Measurements from ENCODE around the gene CCR6.

The CCR6 gene

DNA sequence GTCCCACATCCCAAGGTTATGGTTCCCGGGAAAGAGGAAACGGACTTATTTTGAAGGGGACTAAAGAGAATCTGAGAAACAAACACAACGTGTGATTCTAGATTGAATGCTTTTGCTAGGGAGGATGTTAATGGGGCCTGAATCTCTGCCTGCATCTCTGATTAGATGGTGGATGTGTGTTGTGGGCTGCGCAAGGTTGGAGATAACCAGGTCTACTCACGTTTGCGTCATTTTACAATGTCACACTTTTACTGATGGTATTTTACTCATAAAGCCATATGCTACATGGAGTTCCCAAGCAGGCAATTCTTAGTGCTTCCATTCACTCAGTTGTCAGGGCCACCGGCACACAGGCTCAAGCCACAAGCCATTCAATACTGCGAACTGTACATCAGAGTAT is 23.2 kb upstream of the CCR6 start:
- no peak for DNase-seq

DNA sequence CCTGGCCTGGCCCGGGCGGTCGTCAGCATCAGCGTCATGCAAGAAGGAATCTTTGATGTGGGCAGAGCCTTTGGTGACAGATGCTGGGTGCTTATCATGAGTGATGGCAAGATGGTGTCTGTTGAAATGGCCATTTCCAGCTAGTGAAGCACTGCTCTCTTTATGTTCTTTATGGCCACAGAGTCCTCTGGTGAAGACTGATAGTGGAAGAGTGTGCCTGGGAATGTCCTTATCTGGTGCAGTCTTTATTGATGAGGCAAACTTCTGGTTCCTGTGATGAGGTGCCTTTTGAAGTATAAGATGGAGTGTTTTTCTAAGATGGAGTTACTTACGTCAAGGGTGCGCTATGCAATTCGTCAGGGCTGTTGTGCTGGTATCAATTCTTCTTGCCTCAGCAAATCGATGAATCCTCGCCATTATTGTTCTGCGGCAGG is 22.6 kb upstream of the CCR6 start:
- no peak for DNase-seq

DNA sequence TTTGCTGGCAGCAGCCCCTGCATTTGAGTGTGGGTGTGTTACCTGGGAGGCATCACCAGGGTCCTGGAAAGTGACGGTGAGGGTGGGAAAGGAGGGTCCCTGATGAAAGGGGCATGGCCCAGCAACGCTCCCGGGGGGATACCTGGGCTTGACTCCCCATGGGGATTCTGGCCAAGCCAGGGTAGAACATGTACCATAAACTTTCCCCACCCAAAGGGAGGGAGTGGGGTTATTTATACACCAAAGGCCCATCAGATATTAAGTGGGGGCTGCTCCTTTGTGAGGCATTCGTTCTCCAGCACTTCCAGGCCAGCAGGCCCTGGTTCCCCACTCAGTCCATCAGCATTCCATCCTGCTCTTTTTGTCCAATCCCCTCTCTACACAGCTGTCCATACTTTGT is 20.6 kb upstream of the CCR6 start:
- DNase-seq = no peak

DNA sequence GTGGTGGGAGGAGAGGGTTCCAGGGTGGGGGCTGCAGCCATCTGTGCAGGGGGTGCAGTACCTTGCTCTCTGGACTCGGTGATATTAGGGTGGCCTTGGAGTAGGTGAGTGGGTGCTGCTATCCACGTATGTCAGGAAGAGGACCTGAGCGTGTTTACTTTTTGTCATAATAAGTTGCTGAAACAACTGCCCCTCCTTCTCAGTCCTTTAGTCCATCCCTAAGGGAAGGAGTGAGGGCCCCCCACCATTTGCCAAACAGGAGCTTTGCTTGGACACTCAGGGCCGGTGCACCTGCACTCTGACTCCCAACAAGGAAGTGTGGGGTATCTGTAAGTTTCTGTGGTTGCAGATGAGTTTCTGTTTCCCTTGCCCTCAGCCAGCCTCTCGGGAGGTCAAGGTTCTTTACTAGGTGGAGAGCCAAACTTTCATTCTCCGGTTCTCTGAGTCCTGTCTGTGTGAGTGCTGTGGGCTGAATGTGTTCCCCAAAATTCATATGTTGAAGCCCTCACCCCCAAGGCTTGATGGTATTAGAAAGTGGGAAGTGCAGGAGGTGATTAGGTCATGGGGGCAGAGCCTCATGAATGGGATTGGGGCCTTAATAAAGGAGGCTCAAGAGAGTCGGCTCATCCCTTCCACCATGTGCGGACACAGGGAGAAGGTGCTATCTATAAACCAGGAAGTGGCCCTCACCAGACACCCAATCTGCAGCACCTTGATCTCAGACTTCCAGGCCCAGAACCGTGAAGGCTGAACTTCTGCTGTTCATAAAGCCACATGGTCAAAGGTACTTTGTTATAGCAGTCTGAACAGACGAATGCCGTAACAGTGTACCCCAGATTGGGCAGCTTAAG is 19.6 kb upstream of the CCR6 start:
- DNase-seq = no peak

DNA sequence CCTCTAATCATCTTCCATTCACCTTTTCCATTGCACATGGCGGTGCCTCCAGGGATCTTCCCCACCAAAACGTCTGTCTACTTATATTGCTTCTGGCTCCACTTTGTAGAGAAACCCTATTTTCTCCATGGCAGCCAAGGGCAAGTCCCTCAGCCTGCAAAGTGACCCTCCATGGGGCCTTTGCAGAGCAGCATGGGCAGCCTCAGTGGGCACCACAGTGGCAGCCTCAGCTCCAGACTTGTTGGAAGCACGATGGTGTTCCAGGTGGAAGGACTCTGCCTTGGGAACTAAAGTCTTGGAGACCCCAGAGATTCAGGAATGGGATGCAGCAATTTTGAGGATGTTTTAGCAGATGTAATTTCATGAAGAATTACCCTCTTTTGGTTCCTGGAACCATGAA is 18.5 kb upstream of the CCR6 start:
- DNase-seq = no peak

DNA sequence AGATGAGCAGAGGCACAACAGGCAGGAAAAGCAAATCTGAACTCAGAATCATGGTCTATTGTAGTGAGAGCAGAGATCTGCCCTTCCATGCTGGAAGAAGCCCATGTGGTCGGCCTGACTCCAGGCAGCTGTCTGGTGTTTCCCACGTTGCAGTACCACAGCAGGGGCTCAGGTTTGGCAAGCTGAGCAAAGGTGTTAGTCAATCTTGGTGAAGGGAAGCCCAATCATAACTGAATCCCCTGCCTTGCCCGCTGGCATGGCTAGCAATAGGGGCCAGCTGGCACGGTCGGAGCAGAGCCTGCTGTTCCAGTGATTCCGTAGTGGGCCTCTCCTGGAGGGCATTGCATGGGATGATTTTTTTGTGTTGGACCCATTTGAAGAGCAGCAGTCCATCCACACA is 17.8 kb upstream of the CCR6 start:
- no peak for DNase-seq

DNA sequence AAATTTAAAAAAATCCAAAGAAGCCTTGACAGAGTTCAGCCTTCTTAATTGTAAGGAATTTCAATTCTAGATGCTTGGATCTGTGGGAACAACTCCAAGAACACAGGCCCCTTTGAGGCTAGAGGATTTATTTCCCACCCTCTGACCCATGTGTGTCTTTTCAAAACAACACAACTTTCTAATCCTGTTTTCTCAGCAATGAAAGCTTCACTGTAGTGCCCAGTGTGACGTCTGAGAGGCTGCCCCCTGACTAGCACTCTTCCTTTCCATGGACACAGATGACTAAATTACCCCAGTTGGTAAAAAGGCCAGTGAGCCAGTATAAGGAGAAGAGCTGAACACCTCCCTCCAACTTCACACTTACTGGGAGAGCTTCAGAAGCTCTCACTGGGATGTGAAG is 16.5 kb upstream of the CCR6 start:
- DNase-seq = no peak

DNA sequence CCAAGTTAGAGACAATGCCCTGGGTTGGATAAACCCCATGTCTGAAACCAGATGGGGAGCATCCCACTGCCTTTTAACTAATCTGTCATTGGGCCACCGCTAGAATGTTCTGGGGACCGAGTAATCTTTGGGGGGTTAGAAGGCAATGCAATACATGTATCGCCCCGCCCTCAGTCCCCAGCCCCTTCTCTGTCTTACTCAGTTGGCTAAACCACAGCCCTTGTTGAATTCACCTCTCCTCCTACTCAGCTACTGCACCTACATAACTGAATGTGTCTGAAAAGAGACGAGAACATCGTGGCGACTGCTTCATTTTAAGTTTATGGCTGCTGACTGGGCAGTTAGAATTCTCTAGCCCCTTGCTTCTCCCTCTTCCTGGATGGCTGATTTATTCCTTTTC is 15.1 kb upstream of the CCR6 start:
- DNase-seq = no peak

DNA sequence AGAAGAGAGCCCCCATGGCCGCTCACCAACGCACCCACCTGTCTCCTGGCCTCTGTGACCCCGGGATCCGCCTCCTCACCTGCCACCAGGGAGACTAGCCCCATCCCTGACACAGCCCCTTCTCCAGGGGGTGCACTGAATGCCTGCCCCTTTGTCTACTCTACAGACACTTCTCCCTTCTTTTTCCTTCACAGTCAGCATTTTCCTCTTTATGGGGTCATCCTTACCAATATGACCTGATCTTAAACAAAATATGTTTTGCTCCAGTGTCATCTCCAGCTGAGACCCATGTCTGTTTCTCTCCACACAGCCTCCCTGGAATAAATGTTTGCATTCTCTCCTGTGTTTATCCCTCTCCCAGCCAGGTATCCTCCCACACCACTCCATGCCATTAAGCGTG is 14.6 kb upstream of the CCR6 start:
- DNase-seq = no peak

DNA sequence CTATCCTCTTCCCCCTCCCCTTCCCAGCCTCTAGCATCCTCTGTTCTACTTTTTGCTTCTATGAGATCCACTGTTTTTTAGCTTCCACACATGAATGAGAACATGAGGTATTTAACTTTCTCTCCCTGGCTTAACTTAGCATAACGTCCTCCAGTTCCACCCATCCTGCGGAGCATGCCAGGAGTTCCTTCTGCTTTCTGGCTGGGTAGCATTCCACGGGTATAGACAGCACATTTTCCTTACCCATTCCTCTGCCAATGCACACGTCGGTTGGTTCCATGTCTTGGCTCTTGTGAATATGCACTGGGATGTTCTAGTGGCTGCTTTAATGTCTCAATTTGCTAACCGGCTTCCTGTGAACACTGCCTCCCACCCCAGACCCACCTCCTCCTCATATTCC is 13.2 kb upstream of the CCR6 start:
- DNase-seq = no peak

DNA sequence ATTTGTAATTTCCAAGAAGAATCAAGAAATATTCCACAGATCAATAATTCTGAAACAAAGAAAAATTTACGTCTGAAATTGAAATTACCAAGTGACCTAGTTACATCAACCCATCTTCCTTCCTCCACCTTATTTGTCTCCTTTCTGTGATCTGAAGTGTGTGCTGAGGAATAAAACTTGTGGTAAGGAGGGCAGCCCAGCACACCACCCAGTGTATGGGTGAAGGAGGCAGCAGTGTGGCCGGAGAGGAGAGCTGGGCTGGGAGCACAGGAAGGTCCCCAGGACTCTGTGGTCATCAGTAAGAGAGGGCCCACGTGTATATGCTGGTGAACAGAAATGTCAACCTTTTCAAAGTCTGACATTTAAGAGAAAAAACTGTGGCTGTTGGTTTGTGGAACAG is 11.3 kb upstream of the CCR6 start:
- DNase-seq = no peak

DNA sequence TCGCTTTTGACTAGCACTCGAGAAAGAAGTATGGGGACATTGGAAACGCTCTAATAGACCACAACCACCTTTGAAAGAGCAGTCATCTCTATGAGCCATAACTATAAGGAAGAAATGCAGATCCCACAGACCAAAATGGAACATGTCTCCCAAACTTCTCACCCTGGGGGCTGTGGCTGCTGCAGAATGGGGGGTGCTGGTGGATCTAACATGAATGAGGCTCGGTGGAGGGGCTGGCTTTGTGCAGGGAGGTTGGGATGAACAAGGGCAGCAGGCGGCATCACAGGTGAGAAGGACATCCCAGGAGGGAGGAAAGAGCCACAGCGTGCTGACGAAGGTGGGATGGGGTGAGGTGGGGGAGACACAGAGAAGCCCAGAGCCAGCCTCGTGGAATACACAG is 10.5 kb upstream of the CCR6 start:
- DNase-seq = no peak

DNA sequence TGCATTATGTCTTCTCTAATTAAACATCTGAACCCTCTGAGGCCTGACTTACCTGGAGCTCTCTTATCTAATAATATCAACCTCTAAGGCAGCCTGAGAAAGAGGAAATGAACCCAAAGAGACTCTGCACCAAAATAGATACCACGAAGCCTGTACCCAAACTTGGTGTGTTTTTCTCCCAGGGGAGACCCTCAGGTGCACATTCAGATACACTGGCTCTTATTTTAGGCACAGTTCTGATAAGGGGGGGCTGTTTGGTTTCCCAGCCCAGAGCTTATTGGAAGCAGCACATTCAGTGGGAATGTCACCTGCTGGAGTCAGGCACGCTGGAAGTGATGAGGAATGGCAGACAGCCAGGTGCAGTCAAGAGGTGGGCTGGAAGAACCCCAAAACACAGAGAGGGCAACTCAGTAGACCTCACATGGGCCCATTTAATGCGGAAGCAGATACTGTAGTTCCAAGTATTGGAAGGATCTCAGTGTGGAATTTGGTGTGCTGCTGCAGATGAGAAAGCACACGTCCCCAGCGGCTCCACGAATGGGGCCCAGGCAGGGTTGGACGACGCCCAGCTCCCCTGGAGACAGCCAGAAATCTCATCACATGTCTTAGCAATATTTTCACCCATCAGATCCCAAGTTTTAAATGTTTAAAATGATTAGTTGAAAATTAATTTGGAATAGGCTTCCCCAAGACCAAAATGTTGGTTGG is 9.7 kb upstream of the CCR6 start:
- no peak for DNase-seq

DNA sequence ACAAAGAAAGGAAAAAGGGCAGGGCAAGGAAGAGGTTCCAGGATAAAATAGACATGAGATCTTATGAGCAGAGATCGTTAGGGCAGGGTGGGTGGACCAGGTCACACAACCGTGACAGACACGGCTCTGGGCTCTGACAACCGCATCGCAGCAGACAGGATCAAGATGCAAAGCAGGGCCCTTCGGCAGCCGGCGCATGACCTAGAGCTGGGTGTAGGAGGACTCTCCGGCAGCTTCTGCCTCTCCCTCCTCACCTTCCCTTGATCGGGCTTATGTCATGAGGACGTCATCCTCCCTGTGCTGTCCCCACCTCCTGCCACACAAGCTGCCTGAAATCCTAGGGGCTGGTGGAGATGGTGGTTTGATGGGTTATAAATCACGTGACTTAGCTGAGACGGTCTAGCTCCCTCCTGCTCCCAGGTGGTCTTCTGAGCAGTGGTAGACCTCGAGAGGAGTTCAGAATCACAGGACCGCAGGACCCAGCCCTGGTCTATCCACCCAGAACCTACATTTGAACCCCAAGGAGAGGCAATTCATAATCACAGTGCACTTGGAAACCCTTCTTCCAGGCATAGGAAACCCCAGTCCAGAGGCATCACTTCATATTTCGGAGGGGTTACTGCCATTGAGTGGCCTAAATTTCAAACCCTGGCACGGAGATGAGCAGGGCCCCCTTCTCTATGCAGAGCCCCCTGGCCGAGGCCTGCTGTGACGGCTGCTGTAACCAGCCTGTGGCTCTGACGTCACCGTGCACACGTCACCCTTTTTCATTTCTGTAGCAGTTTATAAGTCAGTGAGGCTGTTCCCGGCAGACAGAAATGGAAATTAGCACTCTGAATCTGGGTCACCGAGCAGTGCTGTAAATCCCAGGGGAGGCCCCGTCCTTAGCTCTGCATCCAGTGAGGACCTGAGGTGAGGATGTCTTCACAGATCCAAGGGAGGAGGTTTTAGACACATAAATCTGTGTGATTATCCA is 8.7 kb upstream of the CCR6 start:
- no peak for DNase-seq

DNA sequence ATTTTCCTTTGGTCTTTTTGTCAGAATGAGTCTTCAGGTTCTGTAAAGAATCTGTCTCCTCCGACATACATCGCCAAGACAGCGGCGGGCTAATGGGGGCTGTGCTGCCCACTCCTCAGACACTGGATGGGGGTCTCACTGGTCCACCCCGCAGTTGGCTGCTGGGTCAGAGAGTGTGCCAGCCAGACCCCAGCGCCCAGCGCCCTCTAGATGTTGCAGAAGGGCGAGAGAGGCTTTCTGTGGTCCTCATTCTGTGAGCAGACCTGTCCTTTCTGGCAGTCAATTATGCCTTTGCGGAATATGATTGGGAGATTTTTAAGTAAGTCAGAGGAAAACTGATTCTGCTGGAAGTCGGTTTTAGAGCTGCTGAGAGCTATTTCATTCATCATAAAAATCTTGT is 7.8 kb upstream of the CCR6 start:
- DNase-seq = no peak

DNA sequence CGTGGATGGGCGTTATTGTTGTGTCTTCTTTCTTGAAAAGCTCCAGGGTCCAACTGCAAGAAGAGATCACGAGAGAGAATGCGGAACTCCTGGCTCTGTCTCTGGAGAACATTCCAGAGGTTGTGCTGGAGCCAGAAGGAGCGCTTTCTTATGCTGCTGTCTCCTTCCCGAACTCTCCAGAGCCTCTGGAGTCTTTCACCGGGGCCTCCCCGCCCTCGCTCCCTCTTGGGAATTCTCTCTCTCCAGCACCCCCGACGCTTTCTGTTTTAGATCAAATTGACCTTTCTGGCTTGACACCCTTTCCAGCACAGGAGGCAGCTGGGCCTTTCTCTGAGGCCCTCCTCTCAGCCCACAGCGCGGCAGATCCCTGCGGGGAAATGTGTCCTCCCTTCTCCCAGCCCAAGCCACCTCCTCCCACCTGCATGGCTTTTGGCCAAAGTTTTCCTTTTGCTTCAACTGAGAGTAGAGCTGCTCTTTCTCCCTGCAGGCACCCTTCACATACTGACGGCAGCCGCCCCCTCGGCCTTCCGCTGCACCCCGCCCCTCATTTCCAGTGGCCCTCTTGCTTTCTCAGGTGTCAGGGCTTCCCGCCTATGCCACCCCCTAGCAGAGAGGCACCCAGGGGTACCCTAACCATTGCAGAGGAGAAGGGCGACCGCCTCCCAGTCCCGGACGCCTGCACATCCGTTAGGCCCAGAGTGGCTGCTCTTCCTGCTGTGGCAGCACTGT is 6.6 kb upstream of the CCR6 start:
- no peak for DNase-seq

DNA sequence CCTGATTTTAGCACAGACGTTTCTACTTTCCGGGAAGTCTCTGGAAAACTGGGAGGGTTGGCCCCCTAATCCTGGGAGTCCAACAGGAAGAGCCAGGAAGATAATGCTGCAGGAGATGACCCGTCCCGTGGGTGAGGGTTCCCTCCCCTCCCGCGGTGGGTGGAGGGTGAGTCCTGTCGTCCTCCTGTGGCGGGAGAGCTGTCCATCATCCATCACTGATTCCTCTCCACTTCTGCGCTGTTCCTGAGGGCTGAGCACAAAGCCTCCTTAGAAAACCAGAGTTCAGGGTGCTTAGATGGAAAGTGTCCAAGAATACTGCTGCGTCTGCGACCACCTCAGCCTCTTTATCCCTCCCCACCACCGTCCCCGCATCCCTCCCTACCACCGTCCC is 6.1 kb upstream of the CCR6 start:
- no peak for DNase-seq

DNA sequence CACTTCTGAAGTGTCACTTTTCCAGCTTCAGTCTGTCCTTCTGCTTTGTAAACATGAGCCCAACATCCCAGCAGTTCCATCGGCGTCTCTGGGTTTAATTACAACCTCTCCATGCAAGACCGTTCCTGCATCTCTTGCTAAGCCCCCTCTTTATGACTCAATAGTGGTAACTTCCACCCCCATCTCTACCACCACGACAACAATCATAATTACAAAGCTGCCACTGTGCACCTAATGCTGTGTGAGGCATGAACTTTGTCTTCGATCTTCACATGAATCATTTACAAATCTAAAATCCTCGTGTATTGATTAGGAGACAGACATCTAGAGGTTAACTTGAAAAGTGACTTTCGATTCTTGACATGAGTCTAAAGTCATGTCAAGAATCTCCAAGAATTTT is 4.9 kb upstream of the CCR6 start:
- no peak for DNase-seq

DNA sequence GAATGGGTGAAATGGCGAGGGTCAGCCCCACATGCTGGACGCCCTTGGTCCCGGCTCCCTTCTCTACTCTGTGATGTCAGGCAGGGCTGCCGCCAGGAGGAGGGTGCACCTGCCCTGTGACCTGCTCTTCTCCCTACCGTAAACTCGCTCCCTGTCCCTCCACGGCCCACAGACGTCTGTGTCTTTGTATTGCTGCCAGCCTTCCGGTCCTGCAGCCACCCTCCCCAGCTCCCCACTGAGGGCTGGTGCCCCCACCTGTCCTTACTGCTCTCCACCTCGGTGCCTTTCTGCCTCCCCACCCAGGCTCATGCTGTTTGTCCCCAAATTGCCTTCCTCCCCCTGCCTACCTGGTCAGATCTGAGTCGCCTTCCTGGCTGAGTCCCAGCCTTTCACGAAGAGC is 4.1 kb upstream of the CCR6 start:
- DNase-seq = no peak

DNA sequence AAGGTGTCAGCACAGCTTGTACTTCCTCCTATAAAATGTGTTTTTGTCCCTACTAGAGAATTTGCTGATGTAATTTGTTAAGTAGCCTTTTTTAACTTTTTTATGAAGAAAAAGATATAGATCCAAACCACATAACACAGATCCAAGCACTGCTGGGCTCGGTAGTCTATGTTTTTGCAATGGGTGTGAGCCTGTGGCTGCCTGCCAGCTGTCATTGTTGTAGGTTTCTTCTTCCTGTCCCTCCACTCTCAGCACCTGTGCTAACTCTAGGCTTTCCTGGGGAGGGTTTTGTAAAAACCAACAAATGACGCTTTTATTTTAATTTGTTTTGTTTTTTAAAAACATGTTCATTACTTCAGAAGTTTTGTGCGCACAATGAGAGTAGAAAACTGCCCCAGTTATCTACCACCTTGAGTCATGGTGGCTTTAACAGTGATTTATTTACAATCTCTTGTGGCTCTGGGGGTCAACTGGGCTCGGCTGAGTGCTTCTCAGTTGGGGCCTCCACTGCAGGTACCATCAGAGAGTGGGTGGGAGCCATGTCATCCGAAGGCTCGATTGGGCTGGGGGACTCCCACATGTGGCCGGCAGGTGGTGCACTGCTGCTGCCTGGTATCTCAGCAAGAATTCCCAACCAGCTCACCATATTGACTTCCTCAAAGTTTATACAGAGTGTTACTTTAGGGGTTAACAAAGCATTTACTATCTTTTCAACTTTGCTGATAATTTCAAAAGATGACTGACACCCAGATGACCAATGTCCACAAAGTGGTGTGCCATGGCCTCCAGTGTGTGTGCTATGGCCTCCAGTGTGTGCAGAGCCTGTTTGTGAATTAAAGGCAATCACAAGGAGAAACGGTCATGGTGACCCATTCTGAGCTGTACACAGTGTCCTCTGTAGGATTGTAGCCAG is 3.0 kb upstream of the CCR6 start:
- no peak for DNase-seq

DNA sequence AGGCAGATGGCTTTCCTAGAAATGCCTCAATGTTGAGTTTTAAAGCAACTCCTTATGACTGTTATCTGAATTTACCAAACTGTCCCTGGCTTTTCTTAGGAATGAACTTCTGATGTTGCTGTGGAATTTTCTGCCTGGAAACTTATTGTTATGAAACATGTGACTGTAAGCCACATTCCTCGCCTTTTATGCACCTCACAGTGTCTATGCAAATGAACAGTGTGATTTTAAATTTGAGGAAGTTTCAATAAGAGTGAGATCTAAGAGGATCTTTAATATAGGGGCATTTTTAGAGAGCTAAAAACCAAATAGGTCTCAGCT is 2.4 kb upstream of the CCR6 start:
- DNase-seq = no peak

DNA sequence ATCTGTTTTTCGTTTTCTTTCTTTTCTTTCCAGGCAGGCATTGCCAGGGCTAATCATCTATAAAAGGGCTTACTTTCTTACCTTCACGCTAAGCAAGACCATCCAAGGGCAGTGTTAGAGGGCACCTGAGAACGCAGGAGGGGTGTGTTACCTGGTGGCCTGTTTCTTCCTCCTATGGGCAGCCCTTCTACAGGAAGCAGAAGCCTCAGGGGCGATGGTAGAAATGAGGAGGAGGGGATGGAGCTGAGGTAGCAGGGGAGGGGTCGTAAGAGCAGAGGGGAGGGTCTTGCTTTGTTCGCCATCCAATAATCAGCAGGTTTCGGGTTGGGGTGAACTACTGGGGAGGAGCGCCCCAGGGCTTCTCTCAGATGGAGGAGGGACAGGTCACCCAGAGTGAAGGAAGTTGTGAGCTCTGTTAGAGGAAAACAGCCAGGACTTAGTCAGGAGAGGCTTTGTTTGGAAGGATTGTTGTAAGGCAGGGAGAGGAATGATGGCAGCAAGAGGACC is 1.5 kb upstream of the CCR6 start:
- no peak for DNase-seq

Measured in NCI-H82 (cell line).